ENCODE results near the gene OR6M1.

OR6M1 gene

GRCh38 chr11:123775715-123776549 is 30.2 kb downstream of the OR6M1 start:
- no peak for DNase-seq (ENCODE audit: low read depth, low spot score)

GRCh38 chr11:123775289-123775688 is 30.9 kb downstream of the OR6M1 start:
- DNase-seq (ENCODE audit: low read depth, low spot score), result no peak

- DNase-seq (ENCODE audit: low read depth, low spot score), result no peak
These were observed 32.2 kb downstream of the OR6M1 start for GRCh38 chr11:123773959-123774358.

GRCh38 chr11:123773026-123773425 is 33.1 kb downstream of the OR6M1 start:
- DNase-seq (ENCODE audit: low read depth, low spot score), result no peak

- DNase-seq (ENCODE audit: low read depth, low spot score), result no peak
These were observed 34.5 kb downstream of the OR6M1 start for GRCh38 chr11:123771664-123772063.

GRCh38 chr11:123770712-123771111 is 35.4 kb downstream of the OR6M1 start:
- no peak for DNase-seq (ENCODE audit: low read depth, low spot score)

GRCh38 chr11:123765601-123766000 is 40.5 kb downstream of the OR6M1 start:
- DNase-seq (ENCODE audit: low read depth, low spot score), result no peak

GRCh38 chr11:123762422-123762821 is 43.7 kb downstream of the OR6M1 start:
- no peak for DNase-seq (ENCODE audit: low read depth, low spot score)

DNA sequence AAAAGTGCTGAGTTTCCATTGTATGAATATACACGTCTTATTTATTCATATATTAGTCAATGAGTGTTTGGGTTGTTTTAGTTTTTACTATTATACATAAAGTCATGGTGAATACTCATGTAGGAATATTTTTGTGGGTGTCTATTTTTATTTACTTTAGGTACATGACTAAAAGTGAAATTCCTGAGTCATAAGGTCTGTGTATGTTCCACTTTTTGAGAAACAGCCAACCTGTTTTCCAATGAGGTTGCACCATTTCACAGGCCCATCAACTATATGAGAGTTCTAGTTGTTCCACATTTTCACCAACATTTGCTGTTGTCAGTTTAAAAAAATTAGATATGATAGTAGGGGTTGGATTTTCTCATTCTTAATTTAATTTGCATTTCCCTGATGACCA is 45.3 kb downstream of the OR6M1 start:
- DNase-seq (ENCODE audit: low read depth, low spot score), result no peak

DNA sequence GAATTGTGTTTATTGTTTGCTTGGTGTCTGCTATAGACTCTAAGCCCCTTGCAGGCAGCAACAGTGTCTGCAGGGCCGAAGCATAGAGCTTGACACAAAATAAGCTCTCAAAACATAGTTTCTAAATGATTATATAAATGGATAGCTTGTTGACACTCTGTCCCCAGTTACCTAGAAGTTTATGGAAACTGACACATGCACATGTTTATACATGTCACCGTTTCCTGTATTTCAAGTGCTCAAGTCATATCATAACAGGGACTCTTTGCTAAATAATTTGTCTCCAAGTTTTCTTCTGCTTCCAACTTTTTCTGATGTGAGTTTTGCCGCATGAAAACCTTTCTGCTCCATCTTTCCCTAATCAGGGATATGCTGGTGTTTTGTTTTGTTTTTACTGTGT is 48.2 kb downstream of the OR6M1 start:
- DNase-seq (ENCODE audit: low read depth, low spot score), result no peak

DNA sequence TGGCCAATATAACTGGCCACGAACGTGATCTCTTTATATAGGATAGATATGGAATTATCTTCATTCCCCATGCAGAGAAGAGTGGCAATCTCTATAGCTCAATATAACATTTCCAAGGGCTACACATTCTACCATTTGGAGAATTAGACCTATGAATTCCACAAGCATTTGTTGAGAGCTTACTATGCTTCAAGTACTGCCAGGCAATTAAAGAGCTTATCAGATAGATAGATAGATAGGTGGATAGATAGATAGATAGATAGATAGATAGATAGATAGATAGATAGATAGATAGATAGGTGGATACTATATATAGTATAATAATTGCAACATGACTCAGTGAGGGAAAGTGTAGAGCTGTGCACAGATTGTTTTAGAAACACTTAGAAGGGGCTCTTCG is 50.3 kb downstream of the OR6M1 start:
- DNase-seq (ENCODE audit: low read depth, low spot score), result no peak
